ENCODE results near the gene CNRIP1. TPM values are rescaled to one million over a fixed set of nuclear protein-coding genes. Genes with fewer than 3 reads are reported as not detected.
A peak's percentile ranks its signal among the peaks of the same experiment; 100 is the strongest.

The CNRIP1 gene
- total RNA-seq, 6 experiments from 2014 or later, result 1.9 to 4.1 (median 2.6) TPM

DNA sequence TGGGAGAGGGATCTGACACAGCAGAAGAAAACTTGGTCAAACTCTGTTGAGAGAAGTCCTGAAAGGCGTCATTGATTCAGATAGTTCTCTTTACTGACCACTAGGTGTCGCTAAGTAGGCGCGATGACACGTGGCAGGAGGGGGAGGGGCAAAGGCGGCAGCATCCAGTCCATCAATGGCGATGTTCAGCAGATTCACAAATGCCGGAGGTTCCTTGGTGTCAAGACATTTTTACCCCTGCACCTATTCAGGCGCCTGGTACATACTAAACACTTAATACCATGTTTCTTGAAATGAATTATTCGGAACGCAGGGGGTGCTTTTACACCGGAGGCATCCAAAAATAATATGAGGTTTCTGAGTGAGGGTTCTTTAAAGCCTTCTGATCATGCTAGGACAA lies 42.3 kb upstream of the CNRIP1 start:
- WGBS (ENCODE audit: insufficient coverage, low coverage, low lambda C conversion rate, missing lambda C conversion rate), result 16% methylated on average over 9 of the region's 12 CpGs
- intact Hi-C loops (cut with DNase I), result loop anchor here in 1 of 2 donors (10.0 kb wide), 1 partner anchor 73 kb away; no protein-coding TSS in a partner anchor
- H3K27me3 ChIP-seq, result no peaks in the 10 kb centered on the region
- H3K36me3 ChIP-seq, result no peaks in the 10 kb centered on the region
- H3K27ac ChIP-seq, result no peak overlapping the region
- peak; percentile 86 to 95 (median 91) for ATAC-seq
- H3K4me3 ChIP-seq, result no peak overlapping the region
- peaks cover 0 to 5% (median 0%) of the 10 kb centered on the region in 4 donors for H3K4me1 ChIP-seq
- no peak for TF ChIP-seq POLR2A (IDR thresholded peaks at IDR 0.05)
- TF ChIP-seq, protein P1, sequence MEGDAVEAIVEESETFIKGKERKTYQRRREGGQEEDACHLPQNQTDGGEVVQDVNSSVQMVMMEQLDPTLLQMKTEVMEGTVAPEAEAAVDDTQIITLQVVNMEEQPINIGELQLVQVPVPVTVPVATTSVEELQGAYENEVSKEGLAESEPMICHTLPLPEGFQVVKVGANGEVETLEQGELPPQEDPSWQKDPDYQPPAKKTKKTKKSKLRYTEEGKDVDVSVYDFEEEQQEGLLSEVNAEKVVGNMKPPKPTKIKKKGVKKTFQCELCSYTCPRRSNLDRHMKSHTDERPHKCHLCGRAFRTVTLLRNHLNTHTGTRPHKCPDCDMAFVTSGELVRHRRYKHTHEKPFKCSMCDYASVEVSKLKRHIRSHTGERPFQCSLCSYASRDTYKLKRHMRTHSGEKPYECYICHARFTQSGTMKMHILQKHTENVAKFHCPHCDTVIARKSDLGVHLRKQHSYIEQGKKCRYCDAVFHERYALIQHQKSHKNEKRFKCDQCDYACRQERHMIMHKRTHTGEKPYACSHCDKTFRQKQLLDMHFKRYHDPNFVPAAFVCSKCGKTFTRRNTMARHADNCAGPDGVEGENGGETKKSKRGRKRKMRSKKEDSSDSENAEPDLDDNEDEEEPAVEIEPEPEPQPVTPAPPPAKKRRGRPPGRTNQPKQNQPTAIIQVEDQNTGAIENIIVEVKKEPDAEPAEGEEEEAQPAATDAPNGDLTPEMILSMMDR (IDR thresholded peaks at IDR 0.05), result peak; percentile 84 to 93 (median 88)
- H3K9me3 ChIP-seq, result no peaks in the 10 kb centered on the region
- DNase-seq, result peak; percentile 80 to 83 (median 82)

DNA sequence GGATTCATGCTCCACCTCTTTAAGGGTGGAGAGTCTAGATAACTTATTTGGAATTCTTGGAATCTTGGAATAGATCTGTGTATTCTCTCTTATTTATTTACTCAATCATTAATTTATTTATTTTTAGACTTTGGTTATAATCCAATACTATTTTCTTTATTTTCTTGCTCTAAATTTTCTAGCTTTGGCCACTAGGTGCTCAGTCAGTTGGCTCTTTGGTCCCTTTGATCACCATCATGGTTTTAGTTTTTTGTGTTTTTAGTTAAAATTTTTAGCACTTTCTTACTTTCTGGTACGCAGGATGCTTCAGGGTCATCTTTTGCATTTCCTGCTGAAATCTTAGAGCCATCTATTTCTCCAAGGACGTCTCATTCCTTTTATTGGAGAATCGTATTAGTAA lies 40.1 kb upstream of the CNRIP1 start:
- no peaks in the 10 kb centered on the region for H3K36me3 ChIP-seq
- no peaks in the 10 kb centered on the region for H3K9me3 ChIP-seq
- H3K27me3 ChIP-seq, result no peaks in the 10 kb centered on the region
- H3K4me3 ChIP-seq, result no peak overlapping the region
- intact Hi-C loops (cut with DNase I), result loop anchor here (10.0 kb wide), 2 partner anchors 75 to 85 kb away; no protein-coding TSS in a partner anchor
- ATAC-seq (no peak), DNase-seq (no peak)
- TF ChIP-seq POLR2A (IDR thresholded peaks at IDR 0.05), result no peak
- TF ChIP-seq, protein P1 (IDR thresholded peaks at IDR 0.05), result no peak
- 86% methylated on average over 3 of the region's 3 CpGs for WGBS (ENCODE audit: insufficient coverage, low coverage, low lambda C conversion rate, missing lambda C conversion rate)
- H3K4me1 ChIP-seq, result peaks cover 0 to 5% (median 0%) of the 10 kb centered on the region in 4 donors
- H3K27ac ChIP-seq, result no peak overlapping the region

DNA sequence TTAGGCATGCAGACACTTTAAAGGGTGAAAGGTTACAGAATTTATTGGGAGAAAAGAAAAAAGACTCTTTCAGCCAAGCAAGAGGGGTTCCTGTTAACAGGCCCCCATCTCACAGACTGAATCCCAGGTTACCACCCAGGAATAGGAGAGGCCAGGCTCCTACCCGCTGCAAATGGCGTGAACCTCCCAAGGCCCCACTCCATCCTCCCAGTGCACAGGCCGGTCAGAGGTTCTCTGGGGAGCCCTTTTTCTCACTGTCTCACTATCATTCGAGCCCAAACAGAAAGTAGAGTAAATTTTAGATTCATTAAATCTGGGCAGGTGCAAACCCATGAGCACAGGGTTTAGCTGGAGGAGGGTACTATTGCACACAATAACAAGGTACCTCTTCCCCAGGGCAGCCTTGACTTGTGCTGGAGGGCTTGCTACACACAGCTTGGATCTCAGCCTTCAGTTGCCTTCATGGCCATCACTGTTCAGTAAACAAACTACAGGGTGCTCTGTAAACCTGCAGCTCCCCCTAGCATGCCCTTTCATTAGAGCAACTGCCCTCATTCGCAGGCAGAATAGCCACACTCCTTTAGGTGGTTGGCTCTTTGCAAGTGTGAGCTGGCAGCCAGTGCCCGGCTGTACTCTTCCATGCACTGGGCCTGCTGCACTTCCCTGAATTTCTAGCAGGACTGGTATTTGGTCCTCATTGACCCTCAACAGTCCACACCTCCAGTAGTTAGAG lies 38.0 kb upstream of the CNRIP1 start:
- intact Hi-C loops (cut with DNase I), result loop anchor here in 1 of 2 donors (10.0 kb wide), 1 partner anchor 87 kb away; no protein-coding TSS in a partner anchor
- ATAC-seq (peak; percentile 72 to 92 (median 86)), DNase-seq (peak in 2 of 3 donors; percentile 50 to 59)

DNA sequence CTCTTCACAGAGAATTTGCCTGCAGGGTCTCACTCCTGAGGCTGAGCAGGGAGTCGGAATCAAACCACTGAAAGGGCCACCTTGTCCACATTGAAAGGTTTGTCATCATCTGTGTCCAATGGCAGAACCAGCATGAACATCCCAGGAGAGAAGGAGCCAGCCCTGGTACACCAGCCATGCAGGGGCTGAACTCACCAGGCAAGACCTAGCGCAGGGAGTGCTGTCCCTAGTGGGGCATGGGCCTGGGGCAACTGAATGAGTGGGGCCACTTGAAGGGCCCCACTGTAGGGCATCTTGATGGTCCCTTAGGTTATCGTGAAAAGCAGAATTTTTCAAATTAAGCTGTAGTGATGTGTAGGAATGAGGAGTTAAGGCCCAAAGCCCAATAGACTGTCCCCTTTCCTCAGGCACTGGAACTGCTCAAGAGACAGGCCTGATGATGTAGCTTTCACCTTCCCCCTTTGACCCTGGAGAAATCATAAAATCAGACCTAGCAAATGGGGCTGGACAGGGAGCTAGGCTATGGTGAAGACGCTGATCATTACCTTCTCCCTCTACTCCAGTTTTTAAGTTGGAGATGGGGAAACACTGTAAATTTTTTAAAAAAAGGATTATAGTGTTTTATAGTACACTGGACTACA lies 37.0 kb upstream of the CNRIP1 start:
- Histone ChIP-seq H3K9me3 (no peaks in the 10 kb centered on the region), H3K4me1 (peaks cover 0 to 5% (median 0%) of the 10 kb centered on the region in 4 donors), H3K27ac (no peak overlapping the region), H3K36me3 (no peaks in the 10 kb centered on the region), H3K27me3 (no peaks in the 10 kb centered on the region), H3K4me3 (no peak overlapping the region)
- intact Hi-C loops (cut with DNase I), result loop anchor here in 1 of 2 donors (10.0 kb wide), 1 partner anchor 88 kb away; no protein-coding TSS in a partner anchor
- ATAC-seq (no peak), DNase-seq (no peak)
- TF ChIP-seq, protein P1 (IDR thresholded peaks at IDR 0.05), result no peak
- TF ChIP-seq POLR2A (IDR thresholded peaks at IDR 0.05), result no peak
- WGBS (ENCODE audit: insufficient coverage, low coverage, low lambda C conversion rate, missing lambda C conversion rate), result 81% methylated on average over 2 of the region's 4 CpGs

More for the DNA sequence above, 38.0 kb upstream of the CNRIP1 start:
- no peaks in the 10 kb centered on the region for H3K27me3 ChIP-seq
- H3K27ac ChIP-seq, result no peak overlapping the region
- peaks cover 0 to 5% (median 0%) of the 10 kb centered on the region in 4 donors for H3K4me1 ChIP-seq
- no peak for TF ChIP-seq POLR2A (IDR thresholded peaks at IDR 0.05)
- TF ChIP-seq, protein P1 (IDR thresholded peaks at IDR 0.05), result peak; percentile 27 to 60 (median 39)
- H3K36me3 ChIP-seq, result no peaks in the 10 kb centered on the region
- 47% methylated on average over 2 of the region's 6 CpGs for WGBS (ENCODE audit: insufficient coverage, low coverage, low lambda C conversion rate, missing lambda C conversion rate)
- no peak overlapping the region for H3K4me3 ChIP-seq
- H3K9me3 ChIP-seq, result no peaks in the 10 kb centered on the region

All from right lobe of liver (tissue), 6 donors.